HepG2 (cell line): Measurements from ENCODE around the gene PTPN2. TPM values are rescaled to one million over a fixed set of nuclear protein-coding genes. Genes with fewer than 3 reads are reported as not detected.
A peak's percentile ranks its signal among the peaks of the same experiment; 100 is the strongest.

Experiments used
- ASH2L ChIP-seq: fragments of 300-600, 200-600 bp; sonication (generic); IDR thresholded peaks from 2 replicates; pipeline ENCODE4 v1.7.0; 2017; ENCODE audit warnings: low read depth, mild to moderate bottlenecking, moderate library complexity, mixed read lengths, low read length; ENCODE audit not compliant: insufficient read length
- CSRNP2 ChIP-seq: sonication (generic); formaldehyde crosslinking; conservative IDR thresholded peaks from 2 replicates; pipeline ENCODE4 v1.8.0; 2022; ENCODE audit warnings: low read depth, missing genetic modification reagents
- HOXD1 ChIP-seq: sonication (generic); formaldehyde crosslinking; IDR thresholded peaks from 2 replicates; pipeline ENCODE4 v1.5.0; 2020; ENCODE audit warnings: missing genetic modification reagents
- NFKB2 ChIP-seq: sonication (generic); formaldehyde crosslinking; IDR thresholded peaks from 2 replicates; pipeline ENCODE4 v1.4.0; 2020; ENCODE audit warnings: missing genetic modification reagents, borderline replicate concordance
- PHF20 ChIP-seq: sonication (generic); formaldehyde crosslinking; IDR thresholded peaks from 2 replicates; pipeline ENCODE4 v1.5.0; 2020; ENCODE audit warnings: mild to moderate bottlenecking, missing genetic modification reagents
- POLR2G ChIP-seq: fragments of 200-400 bp; formaldehyde crosslinking; IDR thresholded peaks from 2 replicates; pipeline ENCODE4 v1.6.1; 2018; ENCODE audit warnings: mild to moderate bottlenecking, low read depth, low read length, moderate library complexity
- RERE ChIP-seq: IDR thresholded peaks from 2 replicates; pipeline ENCODE4 v1.6.1; 2016; ENCODE audit warnings: low read depth, missing genetic modification reagents, missing compliant biosample characterization
- STAT5B ChIP-seq: sonication (generic); formaldehyde crosslinking; IDR thresholded peaks from 2 replicates; pipeline ENCODE4 v1.4.0; 2020; ENCODE audit warnings: missing genetic modification reagents
- THYN1 ChIP-seq: sonication (generic); formaldehyde crosslinking; IDR thresholded peaks from 2 replicates; pipeline ENCODE4 v1.8.1; 2023; ENCODE audit warnings: low read depth, mild to moderate bottlenecking, moderate library complexity, missing genetic modification reagents, borderline replicate concordance
- ZNF121 ChIP-seq: sonication (generic); formaldehyde crosslinking; IDR thresholded peaks from 2 replicates; pipeline ENCODE4 v1.5.0; 2020; ENCODE audit warnings: mild to moderate bottlenecking, missing genetic modification reagents
- ZNF142 ChIP-seq: sonication (generic); formaldehyde crosslinking; IDR thresholded peaks from 2 replicates; pipeline ENCODE4 v1.4.0; 2020; ENCODE audit warnings: missing genetic modification reagents
- ZNF264 ChIP-seq: sonication (generic); formaldehyde crosslinking; IDR thresholded peaks from 2 replicates; pipeline ENCODE4 v1.4.0; 2020; ENCODE audit warnings: missing genetic modification reagents
- ZNF34 ChIP-seq: sonication (generic); formaldehyde crosslinking; IDR thresholded peaks from 2 replicates; pipeline ENCODE4 v1.4.0; 2020; ENCODE audit warnings: mild to moderate bottlenecking, missing genetic modification reagents, borderline replicate concordance
- ZNF543 ChIP-seq: sonication (generic); formaldehyde crosslinking; IDR thresholded peaks from 2 replicates; pipeline ENCODE4 v1.4.0; 2020; ENCODE audit warnings: mild to moderate bottlenecking, missing genetic modification reagents
- ZNF747 ChIP-seq: sonication (generic); formaldehyde crosslinking; IDR thresholded peaks from 2 replicates; pipeline ENCODE4 v1.8.1; 2023; ENCODE audit warnings: missing genetic modification reagents, mild to moderate bottlenecking, borderline replicate concordance
- ZNF83 ChIP-seq: sonication (generic); formaldehyde crosslinking; IDR thresholded peaks from 2 replicates; pipeline ENCODE4 v1.4.0; 2020; ENCODE audit warnings: missing genetic modification reagents, mild to moderate bottlenecking, borderline replicate concordance
- polyA plus RNA-seq, 8 experiments: library from polyadenylated mRNA; depleted of rRNA in 3 of 8; stranded (reverse) in 7 of 8; unstranded in 1 of 8; fragments of >200 nt; fragmentation: Illumina TruSeq in 4 of 8; extraction: Trizol in 4 of 8; gene quantifications; 2 replicates each; pipeline versions ENCODE4 v1.2.1 to v1.2.3, GENCODE V29; 2011 to 2016; ENCODE audit warnings: low read depth in 4 of 8, missing spikeins in 1 of 8, mixed read lengths in 1 of 8; ENCODE audit not compliant: insufficient read depth in 1 of 8
- total RNA-seq, 5 experiments: library from RNA; depleted of rRNA; stranded (reverse); fragments of >200 nt; fragmentation: Illumina TruSeq; extraction: Trizol; gene quantifications; 2 replicates each; pipeline ENCODE4 v1.2.3, GENCODE V29; 2016; ENCODE audit warnings: low read depth in 1 of 5

PTPN2 gene
- total and polyA plus RNA-seq, 2 of the 13 experiments (the other 11 are each of a cell fraction or from before 2014, with no cell fraction given): 24.9 to 41.5 TPM

GRCh38 chr18:12883684-12884405, at the start of gene PTPN2 (continued):
- TF ChIP-seq ZNF264 (peak; percentile 61; the same call in 1 of the 2 replicates), POLR2G (peak; percentile 97), ZNF747 (CRISPR knock-in tag) (no peak), NFKB2 (peak; percentile 97), STAT5B (0 out of 2 replicates have a peak, but pooled peaks have one; percentile 71), PHF20 (peak; percentile 83), HOXD1 (CRISPR knock-in tag) (peak; percentile 81), THYN1 (CRISPR knock-in tag) (no peak), CSRNP2 (CRISPR knock-in tag) (no peak), ZNF142 (no peak), ZNF543 (CRISPR knock-in tag) (peak; percentile 74), ZNF121 (CRISPR knock-in tag) (no peak), ZNF34 (CRISPR knock-in tag) (0 out of 2 replicates have a peak, but pooled peaks have one; percentile 59), ZNF83 (CRISPR knock-in tag) (peak; percentile 95), RERE (no peak), ASH2L (peak; percentile 78)
